ENCODE data around the gene DBH.

DNA sequence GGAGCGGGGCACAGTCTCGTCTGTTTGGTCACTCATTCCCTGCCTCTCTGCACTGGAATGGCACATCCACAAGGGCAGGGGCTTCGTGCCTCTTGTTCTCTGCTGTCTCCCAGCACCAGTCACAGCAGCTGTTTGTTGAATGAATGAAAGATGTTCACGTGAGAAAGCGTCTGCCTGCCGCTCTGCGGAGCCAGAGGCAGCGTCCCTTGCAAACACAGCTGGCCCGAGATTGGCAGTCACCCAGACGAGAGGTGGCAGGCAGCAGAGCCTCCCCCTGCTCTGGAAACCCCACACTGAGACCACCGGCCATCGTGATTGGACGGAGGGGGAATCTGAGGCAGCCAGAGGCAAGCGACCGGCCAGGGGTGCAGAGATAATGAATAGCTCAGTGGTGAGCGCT, 21.0 kb upstream of the DBH start:
- TF ChIP-seq TAF1 (IDR thresholded peaks at IDR 0.05; ENCODE audit: borderline replicate concordance, insufficient read depth, low read length) (no peak), POLR2AphosphoS5 (IDR thresholded peaks at IDR 0.05; ENCODE audit: low read depth, low read length) (no peak), SIN3A (IDR thresholded peaks at IDR 0.05; ENCODE audit: borderline replicate concordance, insufficient read depth, low read length) (no peak)
- TF ChIP-seq, protein P1, sequence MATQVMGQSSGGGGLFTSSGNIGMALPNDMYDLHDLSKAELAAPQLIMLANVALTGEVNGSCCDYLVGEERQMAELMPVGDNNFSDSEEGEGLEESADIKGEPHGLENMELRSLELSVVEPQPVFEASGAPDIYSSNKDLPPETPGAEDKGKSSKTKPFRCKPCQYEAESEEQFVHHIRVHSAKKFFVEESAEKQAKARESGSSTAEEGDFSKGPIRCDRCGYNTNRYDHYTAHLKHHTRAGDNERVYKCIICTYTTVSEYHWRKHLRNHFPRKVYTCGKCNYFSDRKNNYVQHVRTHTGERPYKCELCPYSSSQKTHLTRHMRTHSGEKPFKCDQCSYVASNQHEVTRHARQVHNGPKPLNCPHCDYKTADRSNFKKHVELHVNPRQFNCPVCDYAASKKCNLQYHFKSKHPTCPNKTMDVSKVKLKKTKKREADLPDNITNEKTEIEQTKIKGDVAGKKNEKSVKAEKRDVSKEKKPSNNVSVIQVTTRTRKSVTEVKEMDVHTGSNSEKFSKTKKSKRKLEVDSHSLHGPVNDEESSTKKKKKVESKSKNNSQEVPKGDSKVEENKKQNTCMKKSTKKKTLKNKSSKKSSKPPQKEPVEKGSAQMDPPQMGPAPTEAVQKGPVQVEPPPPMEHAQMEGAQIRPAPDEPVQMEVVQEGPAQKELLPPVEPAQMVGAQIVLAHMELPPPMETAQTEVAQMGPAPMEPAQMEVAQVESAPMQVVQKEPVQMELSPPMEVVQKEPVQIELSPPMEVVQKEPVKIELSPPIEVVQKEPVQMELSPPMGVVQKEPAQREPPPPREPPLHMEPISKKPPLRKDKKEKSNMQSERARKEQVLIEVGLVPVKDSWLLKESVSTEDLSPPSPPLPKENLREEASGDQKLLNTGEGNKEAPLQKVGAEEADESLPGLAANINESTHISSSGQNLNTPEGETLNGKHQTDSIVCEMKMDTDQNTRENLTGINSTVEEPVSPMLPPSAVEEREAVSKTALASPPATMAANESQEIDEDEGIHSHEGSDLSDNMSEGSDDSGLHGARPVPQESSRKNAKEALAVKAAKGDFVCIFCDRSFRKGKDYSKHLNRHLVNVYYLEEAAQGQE (IDR thresholded peaks at IDR 0.05; ENCODE audit: insufficient read depth in 1 of 2, low read depth in 2 of 2, low read length in 2 of 2): no peak
